Calu3 (cell line): ENCODE measurements around the gene SLC16A13. TPM values are rescaled to one million over a fixed set of nuclear protein-coding genes. Genes with fewer than 3 reads are reported as not detected.
A peak's percentile ranks its signal among the peaks of the same experiment; 100 is the strongest.

ENCODE experiments used
- BruUV-seq: library from RNA; stranded (reverse); fragments of 400-500 nt; replicated peaks from 2 replicates; lab custom pipeline; 2021; lab: Mats Ljungman, UMichigan
- CTCF ChIA-PET: fragments of 300-600 bp; sonication (Branson Sonifier 250); formaldehyde crosslinking; loops from one replicate; lab custom pipeline; 2022; ENCODE audit warnings: antibody characterized with exemption; lab: Charles Lee
- DNase-seq: peaks from one replicate; pipeline ENCODE4 v3.0.0; 2022
- H3K27ac Mint-ChIP-seq: one replicate; pipeline ENCODE4 v1.8.0; 2022; ENCODE audit warnings: mixed read lengths; ENCODE audit not compliant: unreplicated experiment
- H3K27me3 Mint-ChIP-seq: one replicate; pipeline ENCODE4 v1.8.0; 2022; ENCODE audit warnings: mixed read lengths; ENCODE audit not compliant: unreplicated experiment
- H3K36me3 Mint-ChIP-seq: one replicate; pipeline ENCODE4 v1.8.0; 2022; ENCODE audit warnings: mild to moderate bottlenecking, moderate library complexity, mixed read lengths; ENCODE audit not compliant: insufficient read depth, unreplicated experiment
- H3K4me1 Mint-ChIP-seq: one replicate; pipeline ENCODE4 v1.8.0; 2022; ENCODE audit warnings: mild to moderate bottlenecking, low read depth, mixed read lengths; ENCODE audit not compliant: unreplicated experiment
- H3K4me3 Mint-ChIP-seq: one replicate; pipeline ENCODE4 v1.8.0; 2022; ENCODE audit warnings: mild to moderate bottlenecking, low read depth, moderate library complexity, mixed read lengths; ENCODE audit not compliant: unreplicated experiment
- H3K9me3 Mint-ChIP-seq: one replicate; pipeline ENCODE4 v1.8.0; 2022; ENCODE audit warnings: low read depth, mixed read lengths; ENCODE audit not compliant: unreplicated experiment
- intact Hi-C: fragments of 100-400 bp; cut with micrococcal nuclease; formaldehyde crosslinking; loops from one replicate; pipeline ENCODE4 v1.10.0; 2022; ENCODE audit not compliant: unreplicated experiment
- total RNA-seq: library from RNA; stranded (reverse); gene quantifications from 2 replicates; pipeline ENCODE4 v1.2.3, GENCODE V29; 2022
- TF ChIP-seq, protein P1 (sequence below): fragments of 200-600 bp; IDR thresholded peaks from one replicate; pipeline ENCODE4 v1.8.0; 2022; ENCODE audit warnings: antibody characterized with exemption; ENCODE audit not compliant: unreplicated experiment

The SLC16A13 gene
- total RNA-seq, 1 experiment from 2014 or later = 11.6 TPM

DNA sequence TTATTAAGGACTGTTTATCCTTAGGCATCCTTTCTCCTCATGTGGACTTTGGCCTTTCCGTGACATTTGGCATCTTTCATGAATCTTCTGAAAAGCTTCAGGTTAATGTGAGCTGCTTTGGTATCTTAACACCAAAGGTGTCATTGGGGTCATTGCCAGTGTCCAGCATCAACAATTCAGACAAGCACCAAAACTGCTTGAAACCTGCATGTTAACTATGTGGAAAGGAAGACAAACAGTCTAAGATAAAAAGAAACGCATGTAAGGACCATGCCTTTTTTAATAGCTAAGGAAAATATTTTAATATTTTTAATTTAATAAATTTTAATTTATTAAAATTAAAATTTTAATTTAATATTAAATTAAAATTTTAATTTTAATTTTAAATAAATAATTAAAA, 32.1 kb upstream of the SLC16A13 start:
- no peaks in the 10 kb centered on the region for H3K9me3 Mint-ChIP-seq
- no peak overlapping the region for H3K4me3 Mint-ChIP-seq
- no peaks in the 10 kb centered on the region for H3K27me3 Mint-ChIP-seq
- intact Hi-C loops = no loop called here
- TF ChIP-seq, protein P1, sequence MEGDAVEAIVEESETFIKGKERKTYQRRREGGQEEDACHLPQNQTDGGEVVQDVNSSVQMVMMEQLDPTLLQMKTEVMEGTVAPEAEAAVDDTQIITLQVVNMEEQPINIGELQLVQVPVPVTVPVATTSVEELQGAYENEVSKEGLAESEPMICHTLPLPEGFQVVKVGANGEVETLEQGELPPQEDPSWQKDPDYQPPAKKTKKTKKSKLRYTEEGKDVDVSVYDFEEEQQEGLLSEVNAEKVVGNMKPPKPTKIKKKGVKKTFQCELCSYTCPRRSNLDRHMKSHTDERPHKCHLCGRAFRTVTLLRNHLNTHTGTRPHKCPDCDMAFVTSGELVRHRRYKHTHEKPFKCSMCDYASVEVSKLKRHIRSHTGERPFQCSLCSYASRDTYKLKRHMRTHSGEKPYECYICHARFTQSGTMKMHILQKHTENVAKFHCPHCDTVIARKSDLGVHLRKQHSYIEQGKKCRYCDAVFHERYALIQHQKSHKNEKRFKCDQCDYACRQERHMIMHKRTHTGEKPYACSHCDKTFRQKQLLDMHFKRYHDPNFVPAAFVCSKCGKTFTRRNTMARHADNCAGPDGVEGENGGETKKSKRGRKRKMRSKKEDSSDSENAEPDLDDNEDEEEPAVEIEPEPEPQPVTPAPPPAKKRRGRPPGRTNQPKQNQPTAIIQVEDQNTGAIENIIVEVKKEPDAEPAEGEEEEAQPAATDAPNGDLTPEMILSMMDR = no peak
- no peak for DNase-seq
- peaks cover 12% of the 10 kb centered on the region for H3K36me3 Mint-ChIP-seq
- no TSS peak for BruUV-seq
- H3K27ac Mint-ChIP-seq = no peak overlapping the region
- H3K4me1 Mint-ChIP-seq = no peaks in the 10 kb centered on the region
- CTCF ChIA-PET = interaction anchor here (0.7 to 1.4 kb wide), 5 partner anchors 18 to 93 kb away, joined by 4 to 21 read pairs (median 5); no protein-coding TSS in a partner anchor

DNA sequence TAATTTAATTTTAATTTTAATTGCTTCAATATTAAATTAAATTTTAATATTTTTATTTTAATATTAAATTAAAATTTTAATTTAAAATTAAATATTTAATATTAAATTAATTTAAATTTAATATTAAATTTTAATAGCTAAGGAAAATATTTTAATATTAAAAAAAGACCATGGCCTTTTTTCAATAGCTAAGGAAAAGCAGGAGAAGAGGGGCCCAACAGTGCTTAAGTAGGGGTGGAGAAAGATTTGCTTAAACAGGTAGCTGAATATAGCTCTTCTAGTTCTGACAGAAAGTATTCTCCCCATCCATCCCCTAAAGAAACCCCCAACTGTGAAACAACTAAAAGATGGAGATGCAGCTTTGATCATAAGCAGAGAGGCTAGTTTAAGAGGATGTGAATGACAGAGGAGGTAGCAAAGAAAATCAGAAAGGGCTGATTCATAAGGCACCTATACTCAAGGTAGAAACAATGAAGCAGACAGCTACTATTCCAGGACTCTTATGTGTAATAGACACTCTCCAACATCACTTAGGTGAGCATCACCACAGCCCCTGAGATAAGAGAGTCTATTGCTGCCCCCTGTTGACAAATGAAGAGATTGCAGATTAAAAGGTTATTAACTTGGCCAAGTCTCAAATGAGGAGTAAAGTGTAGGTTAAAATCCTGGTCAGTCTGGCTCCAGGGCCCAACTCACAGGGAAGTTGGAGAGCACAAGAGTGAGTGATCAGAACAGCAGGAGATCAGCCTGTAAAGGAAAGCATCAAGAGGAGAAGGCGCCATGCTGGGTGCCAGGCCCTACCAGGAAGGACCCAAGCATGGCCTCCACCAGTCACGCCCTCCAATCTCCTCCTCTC, 31.2 kb upstream of the SLC16A13 start:
- CTCF ChIA-PET = interaction anchor here (0.7 to 1.4 kb wide), 8 partner anchors 17 to 335 kb away, joined by 3 to 21 read pairs (median 5); no protein-coding TSS in a partner anchor
- no TSS peak for BruUV-seq
- Mint-ChIP-seq H3K4me1 (no peaks in the 10 kb centered on the region), H3K4me3 (no peak overlapping the region), H3K9me3 (no peaks in the 10 kb centered on the region), H3K27me3 (no peaks in the 10 kb centered on the region), H3K36me3 (peaks cover 15% of the 10 kb centered on the region), H3K27ac (no peak overlapping the region)
- peak; percentile 45 for DNase-seq
- TF ChIP-seq, protein P1 = peak; percentile 42
- intact Hi-C loops = loop anchor here (1.0 to 5.0 kb wide), 2 partner anchors 91 to 337 kb away; no protein-coding TSS in a partner anchor

DNA sequence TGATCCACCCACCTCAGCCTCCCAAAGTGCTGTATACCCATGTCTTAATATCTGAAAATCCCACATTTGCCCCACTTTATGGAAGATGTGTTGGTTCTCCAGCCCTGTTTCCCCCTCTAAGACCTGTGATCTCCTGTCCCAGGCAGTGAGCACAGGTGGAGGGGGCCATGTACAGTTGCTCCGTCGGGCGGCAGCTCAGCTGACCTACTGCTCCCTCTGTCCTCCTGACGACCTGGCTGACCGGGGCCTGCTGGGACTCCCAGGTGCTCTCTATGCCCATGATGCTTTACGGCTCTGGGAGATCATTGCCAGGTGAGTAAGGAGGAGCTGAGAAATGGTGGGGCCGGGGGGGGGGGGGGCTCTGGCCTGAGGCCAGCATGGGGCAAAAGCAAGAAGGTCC, 30.1 kb upstream of the SLC16A13 start:
- H3K36me3 Mint-ChIP-seq = peaks cover 17% of the 10 kb centered on the region
- no peak overlapping the region for H3K4me3 Mint-ChIP-seq
- no peaks in the 10 kb centered on the region for H3K4me1 Mint-ChIP-seq
- BruUV-seq = no TSS peak
- TF ChIP-seq, protein P1 = no peak
- no peak for DNase-seq
- intact Hi-C loops = loop anchor here (1.0 to 5.0 kb wide), 2 partner anchors 92 to 338 kb away; no protein-coding TSS in a partner anchor
- H3K27ac Mint-ChIP-seq = no peak overlapping the region
- no peaks in the 10 kb centered on the region for H3K9me3 Mint-ChIP-seq
- H3K27me3 Mint-ChIP-seq = no peaks in the 10 kb centered on the region
- CTCF ChIA-PET = no interaction called here

DNA sequence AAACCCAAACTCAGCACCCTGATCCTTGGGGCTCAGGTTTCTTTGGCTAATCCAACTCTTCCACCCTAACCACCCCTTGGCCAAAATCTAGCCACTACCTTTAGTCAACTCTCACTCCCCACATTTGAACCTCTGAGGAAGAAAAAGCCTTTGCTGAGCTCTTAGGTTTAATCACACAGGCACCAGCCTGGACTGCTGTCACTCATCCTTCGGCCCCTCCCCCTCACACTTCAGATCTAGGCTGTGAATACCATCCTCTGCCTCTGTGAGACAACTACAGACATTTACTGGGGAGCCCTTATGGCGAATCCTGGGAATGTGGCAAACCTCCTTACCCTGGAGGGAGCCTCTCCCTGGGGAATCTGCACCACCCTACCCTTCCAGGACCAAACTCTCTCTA, 28.7 kb upstream of the SLC16A13 start:
- Mint-ChIP-seq H3K27ac (no peak overlapping the region), H3K9me3 (no peaks in the 10 kb centered on the region), H3K4me3 (no peak overlapping the region), H3K27me3 (no peaks in the 10 kb centered on the region), H3K36me3 (peaks cover 23% of the 10 kb centered on the region), H3K4me1 (no peaks in the 10 kb centered on the region)
- no peak for DNase-seq
- no TSS peak for BruUV-seq
- CTCF ChIA-PET = interaction anchor here (1.9 kb wide), 1 partner anchor 96 kb away, joined by 4 read pairs; no protein-coding TSS in a partner anchor
- intact Hi-C loops = loop anchor here (5.0 kb wide), 1 partner anchor 340 kb away; no protein-coding TSS in a partner anchor
- TF ChIP-seq, protein P1 = no peak
